Measurements from ENCODE around the gene ABR. TPM values are rescaled to one million over a fixed set of nuclear protein-coding genes. Genes with fewer than 3 reads are reported as not detected.
"Not testable (repeated sequence)": the region's sequence is repeated elsewhere in the genome, so short reads cannot be mapped to it uniquely, and the experiment has no call there.

Gene ABR
- total RNA-seq, 1 donor from 2014 or later = 119 TPM

GRCh38 chr17:973053-973452 is 206.7 kb downstream of the ABR start:
- TF ChIP-seq CTCF (IDR thresholded peaks at IDR 0.05) = no peak
- Mint-ChIP-seq H3K27me3 (ENCODE audit: low read depth) (no peaks in the 10 kb centered on the region), H3K36me3 (ENCODE audit: low read depth) (no peaks in the 10 kb centered on the region), H3K27ac (ENCODE audit: unreplicated experiment) (no peak overlapping the region), H3K9me3 (ENCODE audit: low read depth) (no peaks in the 10 kb centered on the region), H3K4me3 (ENCODE audit: unreplicated experiment) (no peak overlapping the region), H3K4me1 (ENCODE audit: low read depth) (peaks cover 77% of the 10 kb centered on the region)
- no peak for DNase-seq (ENCODE audit: low spot score)

- DNase-seq (ENCODE audit: low spot score); H3K4me3 Mint-ChIP-seq (ENCODE audit: unreplicated experiment); H3K27me3 Mint-ChIP-seq (ENCODE audit: low read depth); H3K9me3 Mint-ChIP-seq (ENCODE audit: low read depth); H3K27ac Mint-ChIP-seq (ENCODE audit: unreplicated experiment); H3K36me3 Mint-ChIP-seq (ENCODE audit: low read depth): not testable (repeated sequence)
- H3K4me1 Mint-ChIP-seq (ENCODE audit: low read depth) = peaks cover 68% of the 10 kb centered on the region
Measured at GRCh38 chr17:971861-972260, 207.9 kb downstream of the ABR start.

- no peak for TF ChIP-seq CTCF (IDR thresholded peaks at IDR 0.05)
- no peak for DNase-seq (ENCODE audit: low spot score)
- Mint-ChIP-seq H3K4me3 (ENCODE audit: unreplicated experiment) (no peak overlapping the region), H3K9me3 (ENCODE audit: low read depth) (no peaks in the 10 kb centered on the region), H3K4me1 (ENCODE audit: low read depth) (peaks cover 60% of the 10 kb centered on the region), H3K27me3 (ENCODE audit: low read depth) (no peaks in the 10 kb centered on the region), H3K27ac (ENCODE audit: unreplicated experiment) (peak overlapping the region; percentile 67), H3K36me3 (ENCODE audit: low read depth) (peaks cover 2% of the 10 kb centered on the region)
Measured at GRCh38 chr17:970364-970763, 209.4 kb downstream of the ABR start.

- TF ChIP-seq CTCF (IDR thresholded peaks at IDR 0.05) = no peak
- Mint-ChIP-seq H3K4me3 (ENCODE audit: unreplicated experiment) (peak overlapping the region; percentile 37), H3K27ac (ENCODE audit: unreplicated experiment) (peak overlapping the region; percentile 67), H3K27me3 (ENCODE audit: low read depth) (no peaks in the 10 kb centered on the region), H3K36me3 (ENCODE audit: low read depth) (peaks cover 4% of the 10 kb centered on the region), H3K4me1 (ENCODE audit: low read depth) (peaks cover 60% of the 10 kb centered on the region), H3K9me3 (ENCODE audit: low read depth) (no peaks in the 10 kb centered on the region)
- no peak for DNase-seq (ENCODE audit: low spot score)
Measured at GRCh38 chr17:969811-970355, 209.9 kb downstream of the ABR start.

GRCh38 chr17:968812-969730 is 210.7 kb downstream of the ABR start:
- Mint-ChIP-seq H3K36me3 (ENCODE audit: low read depth) (peaks cover 4% of the 10 kb centered on the region), H3K4me1 (ENCODE audit: low read depth) (peaks cover 63% of the 10 kb centered on the region), H3K27ac (ENCODE audit: unreplicated experiment) (peak overlapping the region; percentile 67), H3K4me3 (ENCODE audit: unreplicated experiment) (peak overlapping the region; percentile 37), H3K27me3 (ENCODE audit: low read depth) (no peaks in the 10 kb centered on the region), H3K9me3 (ENCODE audit: low read depth) (no peaks in the 10 kb centered on the region)
- TF ChIP-seq CTCF (IDR thresholded peaks at IDR 0.05) = no peak
- no peak for DNase-seq (ENCODE audit: low spot score)

Data from chondrocyte (in vitro differentiated cells).